RPMI8226 (cell line): ENCODE results near the gene CT45A3.
"Not testable (repeated sequence)": the region's sequence is repeated elsewhere in the genome, so short reads cannot be mapped to it uniquely, and the experiment has no call there.

Experiments
- DNase-seq: peaks from one replicate; pipeline ENCODE4 v3.0.0-alpha.2; 2015

Gene CT45A3

DNA sequence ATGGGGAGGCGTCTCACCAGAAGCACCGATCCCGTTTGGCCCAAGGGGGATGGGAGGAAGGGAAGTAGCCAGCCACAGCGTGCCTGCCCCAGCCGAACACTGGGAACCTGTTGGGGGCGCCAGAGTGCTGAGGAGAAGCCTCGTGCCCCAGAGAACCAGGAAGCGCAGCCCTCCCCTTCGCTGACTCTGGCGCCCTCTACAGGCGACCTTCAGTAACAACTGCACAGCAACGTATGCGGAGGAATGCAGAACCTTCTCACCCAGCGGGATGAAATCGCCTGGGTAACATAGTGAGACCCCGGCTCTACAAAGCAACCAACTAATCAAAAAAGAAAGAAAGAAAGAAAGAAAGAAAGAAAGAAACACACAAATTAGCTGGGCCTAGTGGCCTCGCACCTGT, at the start of gene CT45A3:
CT45A3 (minus strand) TSS at position 101 of the 400 bp plus-strand sequence. CDS start 3,747 bp downstream, outside the sequence.
- DNase-seq, result not testable (repeated sequence)

GRCh38 chrX:135802687-135803086, 34.7 kb upstream of the CT45A3 start, which contains the start of gene CT45A6:
CT45A6 (minus strand) TSS chrX:135802787; CDS start chrX:135798993, 3,794 bp downstream.
- DNase-seq, result not testable (repeated sequence)

DNA sequence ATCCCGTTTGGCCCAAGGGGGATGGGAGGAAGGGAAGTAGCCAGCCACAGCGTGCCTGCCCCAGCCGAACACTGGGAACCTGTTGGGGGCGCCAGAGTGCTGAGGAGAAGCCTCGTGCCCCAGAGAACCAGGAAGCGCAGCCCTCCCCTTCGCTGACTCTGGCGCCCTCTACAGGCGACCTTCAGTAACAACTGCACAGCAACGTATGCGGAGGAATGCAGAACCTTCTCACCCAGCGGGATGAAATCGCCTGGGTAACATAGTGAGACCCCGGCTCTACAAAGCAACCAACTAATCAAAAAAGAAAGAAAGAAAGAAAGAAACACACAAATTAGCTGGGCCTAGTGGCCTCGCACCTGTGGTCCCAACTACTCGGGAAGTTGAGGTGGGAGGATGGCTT, 17.4 kb upstream of the CT45A3 start, which contains the start of gene CT45A5:
CT45A5 (minus strand) TSS at position 101 of the 400 bp plus-strand sequence. CDS start 3,774 bp downstream, outside the sequence.
- DNase-seq, result not testable (repeated sequence)

GRCh38 chrX:135744739-135745138, 23.3 kb downstream of the CT45A3 start:
- not testable (repeated sequence) for DNase-seq

DNA sequence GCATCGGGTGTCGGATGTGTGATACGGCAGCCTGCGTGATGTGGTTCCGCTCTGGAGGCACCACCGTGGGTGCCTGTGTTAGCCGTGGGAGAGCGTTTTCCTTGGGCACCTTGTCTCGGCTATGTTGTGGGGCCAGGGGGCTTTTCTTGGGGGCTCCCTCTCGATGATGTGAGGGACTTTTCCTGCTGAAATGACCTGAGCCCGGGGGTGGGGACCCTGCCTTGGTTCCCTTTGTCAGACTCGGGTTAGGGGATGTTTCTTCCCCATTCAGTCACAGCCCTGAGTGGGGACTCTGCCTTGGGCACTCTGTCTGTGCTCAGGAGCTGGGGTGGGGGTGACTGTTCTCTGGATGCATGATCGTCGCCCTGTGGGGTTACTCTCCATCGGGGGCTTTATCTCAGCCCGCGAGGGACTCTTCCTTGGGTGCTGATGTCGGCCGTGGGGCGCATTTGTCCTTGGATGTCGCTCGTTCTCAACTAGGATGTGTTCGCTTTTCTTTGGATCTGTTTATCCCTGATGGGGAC, 26.7 kb downstream of the CT45A3 start:
- DNase-seq, result no peak

DNA sequence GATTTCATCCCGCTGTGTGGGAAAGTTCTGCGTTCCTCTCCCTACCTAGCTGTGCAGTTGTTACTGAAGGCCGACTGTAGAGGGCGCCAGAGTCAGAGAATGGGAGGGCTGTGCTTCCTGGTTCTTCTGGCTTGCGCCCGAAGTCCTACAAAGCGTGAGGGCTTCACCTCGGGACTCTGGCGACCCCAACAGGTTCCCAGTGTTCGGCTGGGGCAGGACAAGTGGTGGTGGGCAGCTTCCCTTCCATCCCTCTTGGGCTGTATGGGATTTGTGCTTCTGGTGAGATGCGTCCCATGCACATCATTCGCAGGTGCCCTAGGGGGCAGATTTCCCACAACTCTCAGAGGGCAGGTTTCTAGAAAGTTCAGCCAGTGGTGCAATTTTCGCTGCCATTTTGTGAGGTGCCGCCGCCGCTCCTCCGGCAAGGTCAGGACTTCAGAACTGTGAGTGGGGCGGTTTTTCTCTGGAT, 27.3 kb downstream of the CT45A3 start:
- peak; percentile 59 for DNase-seq

DNA sequence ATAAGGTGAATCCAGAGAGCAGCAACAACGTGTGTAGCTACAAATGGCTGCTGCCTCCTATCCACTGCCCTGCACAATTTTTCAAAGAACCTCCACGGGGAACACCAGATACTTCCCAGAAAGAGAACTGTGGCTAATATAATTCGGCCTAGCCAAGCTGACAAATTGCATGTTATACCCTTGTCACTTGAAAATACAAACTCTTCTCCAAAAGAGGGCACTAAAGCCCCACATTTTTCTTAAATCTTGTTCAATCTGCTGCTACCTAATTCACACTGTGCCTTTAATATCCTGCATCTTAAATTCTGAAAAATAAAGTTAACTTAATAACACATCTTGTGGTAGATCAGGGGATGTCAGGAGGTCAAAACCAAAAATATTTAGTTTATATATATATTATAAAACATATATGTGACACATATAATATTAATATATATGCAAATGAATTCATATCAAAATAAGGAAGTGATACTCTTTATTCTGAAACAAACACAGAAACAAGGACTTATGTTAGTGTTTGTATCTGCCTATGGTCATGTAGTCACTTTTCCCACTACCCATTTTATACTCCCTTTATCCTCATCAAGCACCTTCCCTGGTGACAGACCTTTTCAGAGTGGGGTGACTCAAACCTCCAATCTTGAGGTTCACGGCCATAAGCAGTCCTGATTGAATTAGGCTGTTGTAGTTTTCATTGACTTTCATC, 30.5 kb downstream of the CT45A3 start:
- peak; percentile 13 for DNase-seq

- DNase-seq, result not testable (repeated sequence)
Observed at GRCh38 chrX:135734666-135735065, 33.3 kb downstream of the CT45A3 start.

DNA sequence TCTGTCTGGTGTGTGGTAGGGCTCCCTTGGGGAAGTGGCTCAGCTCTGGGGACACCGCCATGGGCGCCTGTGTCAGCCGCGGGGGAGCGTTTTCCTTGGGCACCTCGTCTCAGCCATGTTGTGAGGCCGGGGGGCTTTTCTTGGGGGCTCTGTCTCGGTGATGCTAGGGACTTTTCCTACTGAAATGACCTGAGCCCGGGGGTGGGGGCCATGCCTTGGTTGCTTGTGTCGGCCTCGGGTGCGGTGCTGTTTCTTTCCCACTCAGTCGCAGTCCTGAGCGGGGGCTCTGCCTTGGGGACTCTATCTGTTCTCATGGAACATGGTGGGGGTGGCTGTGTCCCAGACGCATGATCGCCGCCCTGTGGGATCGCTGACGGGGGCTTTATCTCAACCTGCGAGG, 54.2 kb downstream of the CT45A3 start:
- DNase-seq, result no peak

DNA sequence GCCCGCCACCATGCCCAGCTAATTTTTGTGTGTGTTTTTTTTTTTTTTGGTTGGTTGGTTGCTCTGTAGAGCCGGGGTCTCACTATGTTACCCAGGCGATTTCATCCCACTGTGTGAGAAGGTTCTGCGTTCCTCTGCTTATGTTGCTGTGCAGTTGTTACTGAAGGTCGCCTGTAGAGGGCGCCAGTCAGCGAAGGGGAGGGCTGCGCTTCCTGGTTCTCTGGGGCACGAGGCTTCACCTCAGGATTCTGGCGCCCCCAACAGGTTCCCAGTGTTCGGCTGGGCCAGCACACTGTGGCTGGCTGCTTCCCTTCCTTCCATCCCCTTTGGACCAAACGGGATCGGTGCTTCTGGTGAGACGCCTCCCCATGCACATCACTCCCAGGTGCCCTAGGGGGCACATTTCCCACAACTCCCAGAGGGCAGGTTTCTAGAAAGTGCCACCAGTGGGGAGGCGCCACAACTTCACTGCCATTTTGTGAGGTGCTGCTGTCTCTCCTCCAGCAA, 54.8 kb downstream of the CT45A3 start, which contains the start of gene CT45A1:
CT45A1 (plus strand) TSS at position 457 of the 507 bp plus-strand sequence. CDS start 5,302 bp downstream, outside the sequence.
- peak; percentile 3 for DNase-seq
